Adrenal gland (tissue), 5 donors: ENCODE results near the gene NMUR1.

Source experiments
- CTCF ChIP-seq, 6 experiments: fragments of 450-650 bp in 4 of 6; fragments of 200-600 bp in 2 of 6; sonication (generic) in 1 of 6; IDR thresholded peaks; 1 replicate in 5 of 6; 2 replicates in 1 of 6; pipeline versions ENCODE4 v1.5.1 to v1.8.0; 2016 to 2021; ENCODE audit warnings: antibody characterized with exemption in 6 of 6, mild to moderate bottlenecking in 2 of 6, moderate library complexity in 1 of 6
- POLR2A ChIP-seq, 2 donors: fragments of 450-650 bp; IDR thresholded peaks; one replicate each; pipeline ENCODE4 v1.6.1; 2017; ENCODE audit warnings: antibody characterized with exemption in 2 of 2, mild to moderate bottlenecking in 2 of 2, moderate library complexity in 1 of 2
- donor health status: DM: no; HTN: no; CAD: no.

- TF ChIP-seq CTCF (IDR thresholded peaks at IDR 0.05) (no peak), POLR2A (IDR thresholded peaks at IDR 0.05) (no peak)
Measured at GRCh38 chr2:231531883-231532755, 1.9 kb upstream of the NMUR1 start.
